Spleen (tissue), 11 donors: ENCODE data around the gene BTBD1. TPM values are rescaled to one million over a fixed set of nuclear protein-coding genes. Genes with fewer than 3 reads are reported as not detected.

ENCODE experiments used
- DNase-seq: peaks from one replicate; pipeline ENCODE4 v3.0.0-alpha.2; 2020
- H3K27ac ChIP-seq, 8 donors: fragments of 200-600 bp; sonication (generic) in 7 of 8; 1 replicate in 4 of 8; 2 replicates in 4 of 8; pipeline versions ENCODE4 v1.5.0 to v1.8.0; 2016 to 2021; ENCODE audit warnings: inconsistent platforms in 4 of 8, mild to moderate bottlenecking in 4 of 8, moderate library complexity in 1 of 8
- H3K27me3 ChIP-seq, 7 donors: fragments of 200-600 bp; sonication (generic) in 6 of 7; replicated peaks in 1 of 7; 1 replicate in 4 of 7; 2 replicates in 3 of 7; pipeline versions ENCODE4 v1.5.0 to v1.8.0; 2016 to 2021; ENCODE audit warnings: inconsistent platforms in 3 of 7, mild to moderate bottlenecking in 1 of 7
- H3K36me3 ChIP-seq, 6 donors: fragments of 200-600 bp; sonication (generic) in 5 of 6; 1 replicate in 4 of 6; 2 replicates in 2 of 6; pipeline versions ENCODE4 v1.5.0 to v1.8.0; 2016 to 2021; ENCODE audit warnings: inconsistent platforms in 2 of 6
- H3K4me1 ChIP-seq, 6 donors: fragments of 200-600 bp; sonication (generic) in 5 of 6; 1 replicate in 3 of 6; 2 replicates in 3 of 6; pipeline versions ENCODE4 v1.5.0 to v1.8.0; 2016 to 2021; ENCODE audit warnings: inconsistent platforms in 3 of 6
- H3K4me3 ChIP-seq, 8 donors: fragments of 200-600 bp; sonication (generic) in 7 of 8; 1 replicate in 4 of 8; 2 replicates in 4 of 8; pipeline versions ENCODE4 v1.5.0 to v1.8.0; 2016 to 2021; ENCODE audit warnings: inconsistent platforms in 4 of 8, mild to moderate bottlenecking in 4 of 8, moderate library complexity in 2 of 8
- H3K9me3 ChIP-seq, 8 donors: fragments of 200-600 bp; sonication (generic) in 7 of 8; 1 replicate in 4 of 8; 2 replicates in 4 of 8; pipeline versions ENCODE4 v1.5.0 to v1.8.0; 2016 to 2021; ENCODE audit warnings: inconsistent platforms in 4 of 8
- CTCF ChIP-seq, 11 experiments: fragments of 200-600 bp in 7 of 11; fragments of 450-650 bp in 4 of 11; sonication (generic) in 4 of 11; IDR thresholded peaks in 8 of 11; conservative IDR thresholded peaks in 3 of 11; 1 replicate in 7 of 11; 2 replicates in 4 of 11; pipeline versions ENCODE4 v1.4.0 to v1.8.0; 2016 to 2021; ENCODE audit warnings: antibody characterized with exemption in 11 of 11, inconsistent platforms in 4 of 11, mild to moderate bottlenecking in 1 of 11
- POLR2A ChIP-seq, 3 donors: fragments of 450-650 bp; IDR thresholded peaks; one replicate each; pipeline ENCODE4 v1.5.1; 2017; ENCODE audit warnings: antibody characterized with exemption in 3 of 3, mild to moderate bottlenecking in 1 of 3
- POLR2AphosphoS5 ChIP-seq, 3 donors: sonication (generic); formaldehyde crosslinking; IDR thresholded peaks; one replicate each; pipeline ENCODE4 v1.5.1; 2017; ENCODE audit warnings: antibody characterized with exemption in 3 of 3
- WGBS, 5 donors: extraction: QIAGEN DNeasy Blood & Tissue Kit in 3 of 5; methylation state at CpG; one replicate each; pipeline versions ENCODE4 v1.1.5 to v1.1.7; 2013 to 2018; 5-methylcytosine and 5-hydroxymethylcytosine counted together
- intact Hi-C: fragments of 100-400 bp; cut with DNase I; formaldehyde crosslinking; loops from one replicate; pipeline ENCODE4 v1.15.0; 2023; ENCODE audit warnings: low total_unique reads
- polyA plus RNA-seq, 3 donors: library from polyadenylated mRNA; stranded (reverse); fragments of 200-250 nt; gene quantifications; one replicate each; pipeline ENCODE4 v1.2.1, GENCODE V29; 2013
- total RNA-seq, 7 donors: library from RNA; depleted of rRNA in 3 of 7; stranded (reverse); fragments of >200 nt in 3 of 7; fragmentation: NEBNext Ultra II Directional in 4 of 7; extraction: Animal tissue kit (Norgen Biotek cat#: 25700) in 4 of 7; gene quantifications; one replicate each; pipeline versions ENCODE4 v1.1.0 to v1.2.1, GENCODE V29; 2016 to 2021
- donor health status: healthy with polysubstance abuse.
- donor health status: DM: no; HTN: no; CAD: no; lungs with moderate emphysema.
- donor health status: DM: no; HTN: no; CAD: no.
- donor health status: Bipolar disorder and iron deficiency.
- donor health status: healthy.
- donor health status: DM: no; HTN: no; CAD: no.
- donor health status: DM: yes; HTN: yes; CAD: no.

Gene BTBD1
- total and polyA plus RNA-seq, 10 donors: 14.9 to 70.8 (median 45.7) TPM

- intact Hi-C loops: no loop called here
Observed at GRCh38 chr15:82980981-82981380, 86.1 kb downstream of the BTBD1 start.

GRCh38 chr15:82979726-82980125, 87.3 kb downstream of the BTBD1 start:
- Histone ChIP-seq H3K4me3 (no peak overlapping the region), H3K27me3 (no peaks in the 10 kb centered on the region), H3K27ac (no peak overlapping the region), H3K36me3 (peaks cover 0 to 3% (median 0%) of the 10 kb centered on the region in 6 donors), H3K4me1 (no peaks in the 10 kb centered on the region), H3K9me3 (no peaks in the 10 kb centered on the region)
- intact Hi-C loops: no loop called here
- TF ChIP-seq POLR2A (IDR thresholded peaks at IDR 0.05) (no peak), POLR2AphosphoS5 (IDR thresholded peaks at IDR 0.05) (no peak), CTCF (IDR thresholded peaks at IDR 0.05 in 8 of 11, conservative IDR thresholded peaks at IDR 0.05 in 3 of 11) (no peak)
- WGBS, 5 donors: 91 to 100% (median 94%) methylated on average over 1 of the region's 1 CpG
- DNase-seq: no peak

More at GRCh38 chr15:82980981-82981380, 86.1 kb downstream of the BTBD1 start:
- no peak overlapping the region for H3K27ac ChIP-seq
- peaks cover 0 to 9% (median 7%) of the 10 kb centered on the region in 6 donors for H3K4me1 ChIP-seq
- peaks cover 0 to 3% (median 0%) of the 10 kb centered on the region in 6 donors for H3K36me3 ChIP-seq
- WGBS, 5 donors: 51 to 76% (median 66%) methylated on average over 2 of the region's 2 CpGs
- no peak overlapping the region for H3K4me3 ChIP-seq
- TF ChIP-seq CTCF (IDR thresholded peaks at IDR 0.05 in 8 of 11, conservative IDR thresholded peaks at IDR 0.05 in 3 of 11) (no peak), POLR2A (IDR thresholded peaks at IDR 0.05) (no peak), POLR2AphosphoS5 (IDR thresholded peaks at IDR 0.05) (no peak)
- no peaks in the 10 kb centered on the region for H3K27me3 ChIP-seq
- DNase-seq: no peak
- no peaks in the 10 kb centered on the region for H3K9me3 ChIP-seq

GRCh38 chr15:82978438-82978837, 88.6 kb downstream of the BTBD1 start:
- 85 to 95% (median 89%) methylated on average over 5 of the region's 5 CpGs for WGBS, 5 donors
- Histone ChIP-seq H3K27me3 (no peaks in the 10 kb centered on the region), H3K4me3 (no peak overlapping the region), H3K36me3 (peaks cover 0 to 3% (median 0%) of the 10 kb centered on the region in 6 donors), H3K9me3 (no peaks in the 10 kb centered on the region), H3K27ac (no peak overlapping the region), H3K4me1 (no peaks in the 10 kb centered on the region)
- no peak for DNase-seq
- no peak for TF ChIP-seq CTCF (IDR thresholded peaks at IDR 0.05 in 8 of 11, conservative IDR thresholded peaks at IDR 0.05 in 3 of 11)
- no peak for TF ChIP-seq POLR2A (IDR thresholded peaks at IDR 0.05)
- no peak for TF ChIP-seq POLR2AphosphoS5 (IDR thresholded peaks at IDR 0.05)
- intact Hi-C loops: no loop called here

GRCh38 chr15:82977076-82977475, 90.0 kb downstream of the BTBD1 start:
- WGBS, 5 donors: 81 to 96% (median 86%) methylated on average over 1 of the region's 1 CpG
- intact Hi-C loops: no loop called here
- no peaks in the 10 kb centered on the region for H3K27me3 ChIP-seq
- peaks cover 0 to 3% (median 0%) of the 10 kb centered on the region in 6 donors for H3K36me3 ChIP-seq
- H3K4me3 ChIP-seq: no peak overlapping the region
- TF ChIP-seq POLR2AphosphoS5 (IDR thresholded peaks at IDR 0.05) (no peak), CTCF (IDR thresholded peaks at IDR 0.05 in 8 of 11, conservative IDR thresholded peaks at IDR 0.05 in 3 of 11) (no peak), POLR2A (IDR thresholded peaks at IDR 0.05) (no peak)
- no peaks in the 10 kb centered on the region for H3K9me3 ChIP-seq
- no peak overlapping the region for H3K27ac ChIP-seq
- no peaks in the 10 kb centered on the region for H3K4me1 ChIP-seq
- no peak for DNase-seq
